Measurements from ENCODE around the gene VSNL1. TPM values are rescaled to one million over a fixed set of nuclear protein-coding genes. Genes with fewer than 3 reads are reported as not detected.

The VSNL1 gene
- total RNA-seq, 1 donor from 2014 or later: 94.4 TPM

DNA sequence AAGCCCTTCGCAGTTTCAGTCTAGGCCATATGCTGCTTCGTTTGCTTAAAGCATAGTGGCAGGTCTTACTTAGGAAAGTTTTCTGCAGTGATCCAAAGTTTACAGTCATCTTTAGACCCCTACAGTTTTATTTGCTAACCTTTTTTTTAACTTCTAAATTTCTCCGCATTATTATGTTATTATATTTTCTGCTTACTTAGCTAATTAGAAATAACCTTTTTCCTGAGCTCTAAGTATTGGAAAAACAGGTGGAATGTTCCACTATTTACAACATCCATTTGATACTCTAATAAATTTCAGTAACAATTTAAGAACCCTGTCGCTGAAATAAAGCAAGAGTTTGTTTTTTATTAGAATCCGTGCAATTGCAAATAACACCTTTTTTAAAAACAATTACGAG lies 18.2 kb upstream of the VSNL1 start:
- H3K9me3 Mint-ChIP-seq: no peaks in the 10 kb centered on the region
- peaks cover 13% of the 10 kb centered on the region for H3K4me1 ChIP-seq

GRCh38 chr2:17529771-17530170 lies 10.7 kb upstream of the VSNL1 start:
- TF ChIP-seq EZH2phosphoT487 (IDR thresholded peaks at IDR 0.05) (no peak), EZH2 (IDR thresholded peaks at IDR 0.05) (no peak), CTCF (IDR thresholded peaks at IDR 0.05) (no peak)
- Mint-ChIP-seq H3K4me1 (no peaks in the 10 kb centered on the region), H3K4me3 (no peak overlapping the region), H3K9me3 (no peaks in the 10 kb centered on the region), H3K36me3 (no peaks in the 10 kb centered on the region), H3K27ac (no peak overlapping the region), H3K27me3 (ENCODE audit: insufficient read depth, low read depth) (no peaks in the 10 kb centered on the region)
- Histone ChIP-seq H4K20me1 (ENCODE audit: low read depth) (no peaks in the 10 kb centered on the region), H3F3A (ENCODE audit: low read depth) (no peaks in the 10 kb centered on the region), H3K79me2 (ENCODE audit: low read depth) (no peaks in the 10 kb centered on the region), H3K4me1 (no peaks in the 10 kb centered on the region), H3K36me3 (no peaks in the 10 kb centered on the region), H3K27me3 (no peaks in the 10 kb centered on the region), H3K9ac (no peak overlapping the region), H3K4me2 (no peak overlapping the region), H3K27ac (no peak overlapping the region), H2AFZ (replicated peaks) (no peak overlapping the region), H3K9me3 (ENCODE audit: low read depth) (no peaks in the 10 kb centered on the region), H3K4me3 (no peak overlapping the region)
- no peak for DNase-seq (ENCODE audit: low spot score)

More for the DNA sequence above, 18.2 kb upstream of the VSNL1 start:
- Histone ChIP-seq H3K9me3 (ENCODE audit: low read depth) (no peaks in the 10 kb centered on the region), H3K4me2 (no peak overlapping the region), H3K27ac (no peak overlapping the region), H3K4me3 (no peak overlapping the region), H2AFZ (replicated peaks) (no peak overlapping the region), H3K9ac (no peak overlapping the region), H3K27me3 (no peaks in the 10 kb centered on the region), H3K79me2 (ENCODE audit: low read depth) (no peaks in the 10 kb centered on the region), H4K20me1 (ENCODE audit: low read depth) (no peaks in the 10 kb centered on the region), H3F3A (ENCODE audit: low read depth) (peaks cover 9% of the 10 kb centered on the region), H3K36me3 (no peaks in the 10 kb centered on the region)
- DNase-seq (ENCODE audit: low spot score): no peak
- TF ChIP-seq EZH2phosphoT487 (IDR thresholded peaks at IDR 0.05) (no peak), EZH2 (IDR thresholded peaks at IDR 0.05) (no peak), CTCF (IDR thresholded peaks at IDR 0.05) (no peak)
- H3K4me3 Mint-ChIP-seq: no peak overlapping the region
- H3K4me1 Mint-ChIP-seq: peaks cover 9% of the 10 kb centered on the region
- H3K27ac Mint-ChIP-seq: no peak overlapping the region
- no peaks in the 10 kb centered on the region for H3K27me3 Mint-ChIP-seq (ENCODE audit: insufficient read depth, low read depth)
- no peaks in the 10 kb centered on the region for H3K36me3 Mint-ChIP-seq

GRCh38 chr2:17533546-17533945 lies 7.0 kb upstream of the VSNL1 start:
- Histone ChIP-seq H3K4me3 (no peak overlapping the region), H3K27me3 (peaks cover 27% of the 10 kb centered on the region), H3K27ac (no peak overlapping the region), H3K4me1 (no peaks in the 10 kb centered on the region), H3K79me2 (ENCODE audit: low read depth) (no peaks in the 10 kb centered on the region), H4K20me1 (ENCODE audit: low read depth) (no peaks in the 10 kb centered on the region), H2AFZ (replicated peaks) (no peak overlapping the region), H3F3A (ENCODE audit: low read depth) (peaks cover 12% of the 10 kb centered on the region), H3K36me3 (no peaks in the 10 kb centered on the region), H3K9me3 (ENCODE audit: low read depth) (no peaks in the 10 kb centered on the region), H3K9ac (no peak overlapping the region), H3K4me2 (no peak overlapping the region)
- TF ChIP-seq EZH2 (IDR thresholded peaks at IDR 0.05) (no peak), EZH2phosphoT487 (IDR thresholded peaks at IDR 0.05) (no peak), CTCF (IDR thresholded peaks at IDR 0.05) (no peak)
- Mint-ChIP-seq H3K9me3 (no peaks in the 10 kb centered on the region), H3K27ac (no peak overlapping the region), H3K27me3 (ENCODE audit: insufficient read depth, low read depth) (peaks cover 9% of the 10 kb centered on the region), H3K4me3 (no peak overlapping the region), H3K4me1 (peaks cover 9% of the 10 kb centered on the region), H3K36me3 (no peaks in the 10 kb centered on the region)
- DNase-seq (ENCODE audit: low spot score): no peak
